HG02870 (cell line): Measurements from ENCODE around the gene MRRF.
"Not testable (repeated sequence)": the region's sequence is repeated elsewhere in the genome, so short reads cannot be mapped to it uniquely, and the experiment has no call there.

ENCODE experiments used
- ATAC-seq: cut with Tn5 transposase; IDR thresholded peaks from one replicate; pipeline ENCODE4 v1.9.1; 2021; ENCODE audit warnings: mild to moderate bottlenecking, moderate library complexity; ENCODE audit not compliant: unreplicated experiment

The MRRF gene

DNA sequence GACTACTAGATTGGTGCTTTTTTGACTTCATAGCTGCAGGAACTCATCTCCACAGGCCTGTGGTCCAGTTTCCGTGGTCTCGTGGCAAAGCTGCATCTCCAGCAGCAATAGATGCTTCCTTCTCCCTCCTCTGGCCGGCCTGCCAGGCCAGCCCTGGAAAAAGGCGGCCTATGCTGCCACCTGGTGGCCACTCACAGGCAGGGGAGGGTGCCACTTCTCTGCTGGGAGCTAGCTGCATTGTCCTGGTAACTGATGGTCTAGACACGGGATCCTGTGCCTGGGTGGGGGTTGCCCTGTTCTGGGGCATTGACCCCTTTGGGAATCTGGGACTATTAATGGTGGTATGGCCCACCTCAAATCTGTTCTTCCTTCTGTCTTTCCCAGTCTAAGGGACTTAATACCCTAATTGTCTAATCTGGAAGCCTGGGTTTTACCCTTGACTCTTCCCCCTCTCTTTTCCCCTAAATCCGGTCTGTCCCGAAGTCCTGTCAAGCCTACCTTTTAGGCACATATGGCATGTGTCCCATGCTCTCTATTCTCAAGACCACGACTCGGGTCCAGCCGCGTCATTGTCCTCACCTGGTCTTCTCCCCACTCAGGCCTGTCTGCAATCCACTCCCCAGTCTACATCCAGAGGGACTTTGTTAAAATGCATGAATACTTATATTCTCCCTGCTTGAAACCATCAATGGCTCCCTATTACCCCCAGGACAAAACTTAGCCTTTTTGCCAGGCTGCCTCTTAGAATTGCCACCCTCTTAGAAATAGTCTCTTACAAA is 86.1 kb downstream of the MRRF start:
- ATAC-seq = peak; percentile 81

DNA sequence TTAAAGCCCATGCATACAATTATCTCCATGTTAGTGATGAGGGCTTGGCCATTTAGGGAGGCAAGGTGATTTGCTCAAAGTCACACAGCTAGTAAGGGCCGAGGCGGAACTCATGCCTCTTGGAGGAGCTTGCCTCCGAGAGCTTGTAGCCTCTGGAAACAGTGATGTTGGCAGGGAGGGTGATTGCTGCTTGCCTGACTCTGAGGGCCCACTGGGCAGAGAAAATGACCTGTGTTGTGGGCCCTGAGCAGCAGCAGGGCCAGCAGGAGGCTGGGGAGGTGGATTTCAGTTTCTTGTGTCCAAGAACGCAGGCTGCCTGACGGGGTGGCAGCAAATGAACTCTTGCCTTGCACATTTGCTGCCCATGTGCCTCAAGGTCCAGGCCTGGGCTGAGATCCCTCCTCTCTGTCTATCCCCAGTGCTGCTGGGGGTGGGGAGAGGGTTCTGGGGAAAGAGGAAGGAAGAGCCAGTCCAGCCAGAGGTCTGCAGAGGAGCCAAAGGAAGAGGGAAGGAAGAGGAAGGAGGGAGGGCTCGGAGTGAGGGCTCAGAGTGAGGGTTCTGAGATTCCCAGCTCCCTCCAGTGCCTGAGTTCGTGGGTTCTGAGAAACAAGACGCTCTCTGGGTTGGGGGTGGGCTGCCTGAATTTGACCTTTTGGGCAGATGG is 90.0 kb downstream of the MRRF start:
- ATAC-seq = no peak

DNA sequence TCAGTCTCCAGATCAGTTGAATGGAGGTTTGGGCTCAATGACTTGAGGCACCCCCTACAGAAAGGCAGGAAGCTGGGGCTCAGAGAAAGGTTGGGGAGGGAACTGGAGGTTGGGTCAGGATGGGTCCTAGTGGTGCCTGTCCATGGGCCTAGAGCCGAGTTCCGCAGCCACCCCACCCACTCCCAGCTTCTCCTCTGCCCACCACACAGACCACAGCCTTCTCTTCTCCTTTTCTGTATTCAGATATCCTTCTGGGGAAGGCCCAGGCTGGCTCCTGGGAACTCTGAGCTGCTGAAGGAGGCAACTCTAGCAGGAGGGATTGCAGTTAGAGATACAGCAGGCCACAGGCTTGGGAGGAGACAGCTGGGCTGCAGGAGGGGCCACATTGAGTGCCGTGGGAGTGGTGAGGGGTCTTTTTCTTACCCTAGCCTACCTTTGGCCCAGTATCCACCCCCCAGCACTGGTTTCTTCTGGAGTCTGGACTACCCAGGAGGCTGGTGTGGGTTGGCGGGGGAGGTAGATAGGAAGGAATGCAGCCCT is 90.7 kb downstream of the MRRF start:
- no peak for ATAC-seq

DNA sequence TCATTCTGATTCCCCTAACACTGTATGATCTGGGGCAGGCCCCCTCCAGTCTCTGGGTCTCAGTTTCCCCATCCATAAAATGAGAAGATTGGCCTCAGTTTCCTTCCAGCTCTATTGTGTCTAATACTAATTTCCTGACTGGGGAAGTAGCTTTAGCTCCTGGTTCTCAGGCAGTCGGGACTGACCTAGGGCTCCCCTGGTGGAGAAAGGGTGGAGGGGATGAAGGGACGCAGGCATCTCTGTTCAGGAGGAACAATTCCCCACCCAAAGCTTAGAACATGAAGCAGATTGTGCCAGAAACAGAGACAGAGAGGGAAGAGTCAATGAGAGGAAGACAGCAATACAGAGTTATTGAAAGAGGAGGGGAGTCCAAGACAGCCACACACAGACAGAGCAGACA is 91.9 kb downstream of the MRRF start:
- ATAC-seq = no peak

DNA sequence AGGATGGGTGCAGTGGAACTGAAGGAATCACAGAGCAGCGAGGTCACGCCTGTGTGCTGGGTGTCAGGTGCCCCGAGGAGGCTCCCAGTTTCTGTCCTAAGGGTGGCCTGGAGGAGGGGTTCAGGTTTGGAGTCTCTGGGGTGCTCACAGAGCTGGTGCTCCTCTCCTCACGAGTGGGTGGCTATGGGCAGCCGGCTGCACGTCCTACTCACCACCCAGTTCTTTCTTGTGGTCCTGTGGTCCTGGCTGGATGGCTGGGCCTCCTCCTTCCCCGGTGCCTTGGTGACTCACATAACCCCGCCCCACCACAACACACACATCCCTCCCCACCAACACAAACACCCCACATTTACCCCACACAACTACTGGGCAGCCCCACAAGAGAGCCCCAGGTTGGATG is 96.2 kb downstream of the MRRF start:
- no peak for ATAC-seq

DNA sequence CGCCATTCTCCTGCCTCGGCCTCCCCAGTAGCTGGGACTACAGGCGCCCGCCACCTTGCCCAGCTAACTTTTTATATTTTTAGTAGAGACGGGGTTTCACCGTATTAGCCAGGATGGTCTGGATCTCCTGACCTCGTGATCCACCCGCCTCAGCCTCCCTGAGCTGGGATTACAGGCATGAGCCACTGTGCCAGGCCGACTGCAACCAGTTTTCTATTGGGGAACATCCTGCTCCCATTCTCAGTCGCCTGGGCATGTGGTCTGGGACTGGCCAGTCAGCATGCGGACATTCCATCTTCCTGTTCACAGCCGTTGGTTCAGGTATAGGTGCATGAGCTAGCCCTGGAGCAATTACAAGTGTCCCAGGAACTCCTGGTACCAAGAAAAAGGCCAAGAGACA is 98.4 kb downstream of the MRRF start:
- ATAC-seq = not testable (repeated sequence)

DNA sequence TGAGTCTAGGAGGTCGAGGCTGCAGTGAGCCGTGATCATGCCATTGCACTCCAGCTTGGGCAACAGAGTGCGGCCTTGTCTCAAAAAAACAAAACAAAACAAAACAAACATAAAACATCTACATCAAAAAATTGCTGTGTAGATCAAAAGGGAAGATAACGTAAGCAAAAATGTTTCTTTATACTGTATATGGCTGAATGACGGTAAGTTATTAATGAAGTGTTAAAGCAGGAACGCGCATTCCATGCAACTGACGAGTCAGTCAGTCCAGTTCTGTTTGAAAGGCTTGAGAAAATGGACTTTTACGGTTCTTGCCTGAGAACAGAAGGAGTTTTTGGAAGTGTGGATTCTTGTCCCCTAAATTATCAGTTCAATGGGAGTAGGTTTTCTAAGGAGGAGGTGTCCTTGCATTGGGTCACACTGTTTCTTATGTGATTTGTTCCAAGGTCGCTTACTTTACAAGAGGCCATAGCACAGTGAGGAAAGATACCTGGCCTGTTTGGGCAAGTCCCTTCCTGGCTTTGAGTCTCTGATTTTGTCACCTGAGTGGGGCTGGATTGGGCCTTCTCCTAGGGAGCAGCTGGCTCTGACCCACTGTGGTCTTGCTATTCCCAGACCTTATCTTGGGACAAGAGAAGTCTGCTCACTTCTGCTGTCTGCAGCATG is 99.6 kb downstream of the MRRF start:
- no peak for ATAC-seq

DNA sequence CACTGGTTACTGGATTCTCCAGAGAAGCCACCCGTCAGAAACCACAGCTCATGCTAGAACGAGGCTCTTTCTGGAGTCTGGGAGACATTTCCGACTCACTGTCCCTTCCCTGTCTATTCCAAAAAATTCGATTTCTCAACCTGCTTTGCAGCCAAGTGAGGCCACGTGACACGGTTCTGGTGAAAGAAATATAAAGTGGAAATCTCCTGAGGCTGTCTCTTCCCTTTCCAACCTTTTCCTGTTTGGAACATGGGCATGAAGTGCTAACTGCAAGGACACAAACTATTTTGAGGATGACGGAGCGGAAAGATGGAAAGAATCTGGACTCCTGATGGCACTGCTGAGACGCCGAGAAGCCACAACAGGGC is 100.1 kb downstream of the MRRF start:
- ATAC-seq = no peak

DNA sequence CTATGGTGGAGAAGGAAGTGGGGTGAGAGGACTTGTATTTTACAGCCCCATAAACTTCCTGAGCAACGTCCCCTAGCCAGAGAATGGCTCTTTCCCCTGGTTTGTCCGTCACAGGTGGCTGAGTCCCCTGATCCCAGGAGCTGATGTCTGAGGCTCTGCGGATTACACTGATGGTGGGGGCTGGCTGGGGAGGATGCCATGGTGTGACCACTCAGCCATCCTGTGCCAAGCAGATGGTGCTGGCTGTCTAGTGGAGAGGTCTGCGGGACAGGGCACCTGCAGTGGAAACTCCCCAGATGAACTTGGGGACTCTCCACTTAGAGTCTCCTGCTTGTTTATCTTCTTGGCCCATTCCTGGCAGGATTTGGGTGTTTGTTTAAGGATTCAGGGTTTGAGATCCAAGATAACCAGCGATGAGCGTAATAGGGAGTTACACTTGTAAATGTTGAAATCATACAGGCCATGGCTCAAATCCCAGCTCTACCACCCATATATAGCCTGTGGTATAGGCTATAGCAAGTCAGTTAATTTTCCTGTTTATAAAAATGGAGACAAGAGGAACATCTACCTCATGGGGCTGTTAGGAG is 101.5 kb downstream of the MRRF start:
- ATAC-seq = no peak

DNA sequence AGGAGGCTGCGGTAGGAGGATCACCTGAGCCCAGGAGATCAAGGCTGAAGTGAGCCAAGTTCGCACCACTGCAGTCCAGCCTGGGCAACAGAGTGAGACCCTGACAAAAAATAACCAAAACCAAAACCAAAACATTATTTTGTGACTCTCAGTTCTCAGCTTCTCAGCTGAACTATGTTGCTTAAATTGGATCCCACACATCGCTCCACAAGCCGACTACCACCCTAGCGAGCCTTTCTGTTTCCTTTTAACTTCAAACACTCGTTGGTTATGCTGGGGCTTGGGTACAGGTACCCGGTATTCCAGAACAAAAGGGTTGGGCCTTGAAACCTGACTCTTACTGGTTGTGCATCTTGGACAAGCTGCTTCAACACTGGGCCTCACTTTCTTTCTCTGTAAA is 102.4 kb downstream of the MRRF start:
- no peak for ATAC-seq

DNA sequence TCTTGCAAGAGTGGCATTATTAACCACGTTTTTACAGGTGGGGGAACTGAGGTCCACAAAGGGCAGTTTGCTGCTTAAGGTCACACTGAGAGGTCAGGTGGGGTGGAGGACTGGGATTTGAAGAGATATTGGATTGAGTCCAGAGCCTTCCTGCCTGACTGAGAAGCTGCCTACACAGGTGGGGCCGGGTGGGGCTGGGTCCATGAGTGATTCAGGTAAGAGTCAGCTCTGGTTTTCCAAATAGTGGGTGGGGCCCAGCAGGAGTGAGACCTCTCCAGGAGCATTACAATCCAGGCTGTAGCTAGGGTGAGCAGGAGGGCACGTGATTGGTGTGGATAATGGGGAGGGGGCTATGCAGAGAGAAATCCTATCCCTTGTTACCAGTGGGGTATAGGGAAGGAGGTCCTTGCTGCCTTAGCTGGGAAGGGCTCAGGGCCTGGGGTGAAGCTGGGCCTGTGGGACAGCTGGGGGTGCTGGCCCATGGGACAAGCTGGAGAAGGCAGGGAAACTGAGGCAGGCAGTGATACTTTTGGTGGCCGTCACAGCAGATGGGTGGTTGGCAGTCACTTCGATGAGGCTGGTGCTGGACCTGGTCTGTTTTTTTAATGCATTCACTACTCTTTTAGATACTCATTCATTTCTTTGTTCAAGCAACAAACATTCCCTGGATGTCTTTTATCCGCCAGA is 103.2 kb downstream of the MRRF start:
- ATAC-seq = no peak

DNA sequence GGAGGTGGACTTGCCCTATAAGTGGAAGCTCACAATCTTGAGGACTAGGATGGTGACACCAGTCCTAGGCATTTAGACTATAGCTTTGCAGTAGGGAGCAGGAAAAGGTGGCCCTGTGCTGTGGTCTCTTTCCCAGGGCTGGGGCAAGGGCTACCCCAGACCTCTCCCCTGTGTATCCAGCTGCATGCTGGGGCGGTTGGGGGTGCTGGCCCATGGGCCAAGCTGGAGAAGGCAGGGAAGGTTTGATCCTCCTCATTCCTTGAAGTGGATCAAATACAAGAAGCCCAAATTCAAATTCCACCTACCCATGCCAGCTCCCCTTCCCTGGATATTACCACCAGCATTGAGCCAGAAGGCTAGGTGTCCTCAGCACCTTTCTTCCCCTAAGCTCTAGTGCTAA is 104.0 kb downstream of the MRRF start:
- ATAC-seq = no peak

DNA sequence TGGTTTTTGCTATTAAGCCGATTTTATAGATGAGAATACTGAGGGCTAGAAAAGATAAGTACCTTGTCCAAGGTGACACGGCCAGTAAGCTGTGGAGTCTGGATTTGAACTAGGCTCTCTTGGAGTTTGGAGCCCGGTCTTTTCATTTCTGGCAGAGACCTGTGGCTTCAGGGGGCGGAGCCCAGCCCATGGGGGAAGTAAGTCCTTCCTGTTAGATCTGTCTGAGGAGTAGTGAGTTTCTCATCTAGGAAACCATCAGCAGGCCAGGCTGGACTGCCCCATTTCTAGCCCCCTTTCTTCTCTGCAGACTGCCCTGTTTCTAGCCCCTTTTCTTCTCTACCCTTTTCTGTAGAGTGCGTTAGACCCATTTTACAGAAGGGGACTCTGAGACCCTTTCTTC is 105.6 kb downstream of the MRRF start:
- peak; percentile 22 for ATAC-seq

DNA sequence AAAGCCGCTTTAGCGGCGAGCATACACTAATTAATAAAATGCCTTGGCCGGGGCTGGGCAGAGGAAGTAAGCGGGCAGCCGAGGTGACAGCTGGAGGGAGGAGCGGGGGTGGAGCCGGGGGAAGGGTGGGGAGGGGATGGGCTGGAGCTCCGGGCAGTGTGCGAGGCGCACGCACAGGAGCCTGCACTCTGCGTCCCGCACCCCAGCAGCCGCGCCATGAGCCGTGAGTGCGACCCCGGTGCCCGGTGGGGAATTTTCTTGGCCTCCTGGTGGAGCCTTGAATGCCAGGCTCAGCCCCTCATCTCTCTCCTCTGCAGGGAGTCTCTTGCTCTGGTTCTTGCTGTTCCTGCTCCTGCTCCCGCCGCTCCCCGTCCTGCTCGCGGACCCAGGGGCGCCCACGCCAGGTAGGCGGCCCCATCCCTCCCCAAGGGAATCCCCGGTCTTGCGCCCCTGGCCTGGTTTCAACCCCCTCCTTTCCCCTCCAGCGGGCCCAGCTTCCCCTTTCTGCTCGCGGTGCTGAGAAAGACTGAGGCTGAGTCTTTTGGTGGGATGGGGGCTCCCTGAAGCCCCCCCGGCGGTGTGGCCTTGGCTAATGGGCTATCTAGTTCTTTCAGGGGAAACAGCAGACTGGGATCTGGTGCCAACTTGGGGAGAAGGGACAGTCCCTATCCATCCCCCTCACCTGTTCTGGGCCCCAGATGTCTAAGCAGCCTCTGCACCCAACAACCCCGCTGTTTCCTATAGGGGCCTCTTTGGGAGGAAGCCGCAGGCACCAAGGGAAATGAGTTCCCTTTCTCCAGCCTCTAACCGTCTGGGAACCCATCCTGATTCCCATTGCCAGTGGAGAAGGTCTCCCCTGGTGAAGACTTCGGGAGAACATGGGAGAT is 106.4 kb downstream of the MRRF start, which contains the start of gene PTGS1:
TSS of gene PTGS1 (plus strand) at position 156 of the 887 bp plus-strand sequence. CDS start at position 217, 61 bp downstream.
- ATAC-seq = peak; percentile 61

DNA sequence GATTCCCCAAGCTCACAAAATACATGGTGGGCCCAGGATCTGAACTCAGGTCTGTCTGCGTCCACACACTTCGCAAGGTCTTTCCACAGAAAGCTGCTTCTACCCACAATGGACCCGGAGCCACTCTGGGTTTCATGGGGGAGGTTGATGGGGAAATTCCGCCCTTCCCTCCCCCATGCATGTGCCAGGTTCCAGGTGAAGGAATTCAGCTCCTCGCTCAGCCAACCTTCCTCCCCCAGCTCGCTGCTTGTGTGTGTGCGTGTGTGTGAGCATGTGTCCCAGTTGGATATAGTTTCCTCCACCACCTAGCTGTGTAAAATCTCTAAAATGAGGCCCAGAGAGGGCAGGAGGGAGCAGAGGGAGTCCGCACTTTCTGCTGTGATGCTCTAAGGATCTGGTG is 107.2 kb downstream of the MRRF start:
- ATAC-seq = no peak

DNA sequence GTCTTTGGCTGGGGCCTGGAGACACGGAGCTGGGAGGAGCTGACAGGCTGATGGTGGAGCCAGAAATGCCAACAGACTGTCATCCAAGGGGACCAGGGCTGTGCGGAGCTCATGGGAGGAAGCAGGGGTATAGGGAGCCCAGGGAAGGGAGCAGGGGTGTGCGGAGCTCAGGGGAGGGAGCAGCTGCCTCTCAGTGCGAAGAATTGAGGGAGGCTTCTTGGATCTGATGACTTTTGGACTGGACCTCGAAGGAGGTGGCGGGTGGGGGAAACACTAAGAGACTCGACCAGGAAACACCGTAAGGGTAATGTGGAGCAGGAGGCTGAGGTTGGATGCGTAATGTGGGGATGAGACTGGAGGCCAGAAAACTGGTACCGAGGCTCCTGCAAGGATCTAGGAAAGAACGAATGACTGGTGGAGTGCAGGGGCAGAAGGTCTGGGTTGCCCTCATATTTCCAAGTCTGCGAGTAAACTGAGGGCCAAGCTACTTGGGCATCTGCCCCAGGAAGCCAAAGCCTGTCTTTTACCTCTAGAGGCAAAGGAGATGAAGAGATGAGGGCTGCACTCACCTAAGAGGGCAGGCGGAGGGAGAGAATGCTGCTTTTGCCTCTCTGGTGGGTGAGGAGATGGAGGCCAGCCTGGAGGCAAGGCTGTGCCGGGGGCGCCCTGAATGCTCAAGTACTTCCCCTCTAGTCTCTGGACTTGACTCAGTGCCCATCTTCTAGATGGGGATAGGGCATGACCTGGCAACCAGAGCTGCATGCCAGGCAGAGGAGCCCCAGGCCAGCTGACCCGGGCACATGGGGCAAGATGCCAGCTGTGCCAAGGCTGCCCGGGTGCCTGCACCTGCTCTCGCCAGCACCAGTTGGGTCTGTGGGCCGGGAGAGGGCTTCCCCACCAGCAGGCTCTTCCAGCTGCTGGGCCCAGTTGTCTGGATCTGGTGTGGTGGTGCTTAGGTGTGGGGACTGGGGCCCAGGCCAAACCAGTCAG is 108.5 kb downstream of the MRRF start:
- no peak for ATAC-seq

DNA sequence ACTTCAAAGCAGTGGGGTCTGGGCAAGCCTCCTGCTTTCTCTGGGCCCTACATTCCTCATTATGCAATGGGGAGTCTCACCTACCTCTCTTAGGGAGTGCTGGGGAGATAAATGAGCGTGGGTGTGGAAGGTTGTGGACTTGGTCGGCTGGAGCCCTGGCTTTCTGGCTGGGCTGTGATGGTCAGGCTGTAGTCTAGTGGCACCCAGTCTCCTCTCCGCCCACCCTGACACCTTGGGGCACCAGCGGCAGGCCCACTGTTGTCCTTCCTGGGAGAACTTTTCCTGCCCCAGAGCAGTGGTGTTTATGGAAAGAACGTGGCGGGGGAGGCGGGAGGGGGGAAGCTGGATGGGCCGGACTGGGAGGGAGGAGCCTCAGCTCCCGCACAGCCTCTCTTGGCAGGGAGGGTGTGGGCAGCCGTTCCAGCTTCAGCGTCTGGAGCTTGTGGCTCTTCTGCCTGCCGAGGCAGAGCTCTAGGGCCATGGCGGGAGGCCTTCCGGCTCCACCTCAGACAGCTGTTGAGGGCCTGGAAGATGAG is 110.3 kb downstream of the MRRF start:
- ATAC-seq = no peak

DNA sequence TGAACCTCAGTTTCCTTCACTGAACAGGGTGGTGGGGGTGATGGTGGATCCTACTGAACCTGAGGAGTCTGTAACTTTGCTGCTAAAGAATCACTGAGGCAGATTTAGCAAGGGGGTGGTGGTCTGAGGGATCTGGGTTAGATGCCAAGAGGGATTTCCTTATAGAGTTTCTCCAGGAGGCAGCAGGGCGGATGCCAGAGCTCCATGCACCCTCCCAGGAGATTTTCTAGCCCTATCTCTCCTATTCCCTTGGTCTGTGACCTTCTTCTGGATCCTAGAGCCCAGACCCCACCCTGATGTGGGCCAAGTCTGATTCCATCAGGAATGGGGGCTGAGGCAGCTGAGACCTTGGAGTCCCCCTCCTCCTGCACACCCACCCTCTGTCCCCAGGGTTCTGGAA is 112.1 kb downstream of the MRRF start:
- no peak for ATAC-seq
